Fibroblast of skin of scalp (primary cell): ENCODE measurements around the gene NRCAM.
A peak's percentile ranks its signal among the peaks of the same experiment; 100 is the strongest.

Experiments used
- DNase-seq: peaks from one replicate; pipeline ENCODE4 v3.0.0-alpha.2; 2013

Gene NRCAM

GRCh38 chr7:108197371-108198091, 258.7 kb downstream of the NRCAM start:
- DNase-seq = no peak

- peak; percentile 44 for DNase-seq
These were observed 260.2 kb downstream of the NRCAM start for GRCh38 chr7:108196004-108196403.

GRCh38 chr7:108193594-108194498, 262.4 kb downstream of the NRCAM start:
- no peak for DNase-seq

GRCh38 chr7:108190891-108191290, 265.3 kb downstream of the NRCAM start:
- peak; percentile 33 for DNase-seq

GRCh38 chr7:108189733-108190388, 266.4 kb downstream of the NRCAM start:
- no peak for DNase-seq

GRCh38 chr7:108188724-108189123, 267.5 kb downstream of the NRCAM start:
- no peak for DNase-seq

- DNase-seq = peak; percentile 63
These were observed 274.9 kb downstream of the NRCAM start for GRCh38 chr7:108181073-108181985.

- no peak for DNase-seq
These were observed 277.8 kb downstream of the NRCAM start for GRCh38 chr7:108178398-108178797.

- no peak for DNase-seq
These were observed 285.1 kb downstream of the NRCAM start for GRCh38 chr7:108171164-108171563.

- no peak for DNase-seq
These were observed 286.0 kb downstream of the NRCAM start for GRCh38 chr7:108170251-108170650.

- DNase-seq = no peak
These were observed 288.8 kb downstream of the NRCAM start for GRCh38 chr7:108167460-108167859.

GRCh38 chr7:108166687-108167086, 289.5 kb downstream of the NRCAM start:
- no peak for DNase-seq

- DNase-seq = peak; percentile 37
These were observed 290.5 kb downstream of the NRCAM start for GRCh38 chr7:108165723-108166122.

GRCh38 chr7:108164946-108165345, 291.3 kb downstream of the NRCAM start:
- DNase-seq = no peak

- DNase-seq = no peak
These were observed 291.9 kb downstream of the NRCAM start for GRCh38 chr7:108164342-108164741.

- DNase-seq = peak; percentile 27
These were observed 297.5 kb downstream of the NRCAM start for GRCh38 chr7:108158776-108159175.

- no peak for DNase-seq
These were observed 298.5 kb downstream of the NRCAM start for GRCh38 chr7:108157606-108158335.

GRCh38 chr7:108156897-108157605, 299.2 kb downstream of the NRCAM start:
- DNase-seq = no peak

GRCh38 chr7:108152198-108152597, 304.0 kb downstream of the NRCAM start:
- no peak for DNase-seq

- DNase-seq = no peak
These were observed 306.3 kb downstream of the NRCAM start for GRCh38 chr7:108149908-108150307.

GRCh38 chr7:108149119-108149518, 307.1 kb downstream of the NRCAM start:
- no peak for DNase-seq
